HG02870 (cell line): ENCODE data around the gene PNMA6F.
"Not testable (repeated sequence)": the region's sequence is repeated elsewhere in the genome, so short reads cannot be mapped to it uniquely, and the experiment has no call there.

Source experiments
- ATAC-seq: cut with Tn5 transposase; IDR thresholded peaks from one replicate; pipeline ENCODE4 v1.9.1; 2021; ENCODE audit warnings: mild to moderate bottlenecking, moderate library complexity; ENCODE audit not compliant: unreplicated experiment

Gene PNMA6F

GRCh38 chrX:153304988-153305736, 16.4 kb downstream of the PNMA6F start:
- no peak for ATAC-seq

GRCh38 chrX:153303276-153304262, 18.0 kb downstream of the PNMA6F start:
- ATAC-seq: no peak

- ATAC-seq: no peak
Observed at GRCh38 chrX:153302796-153303195, 18.8 kb downstream of the PNMA6F start.

- ATAC-seq: no peak
Observed at GRCh38 chrX:153301746-153302145, 19.8 kb downstream of the PNMA6F start.

- no peak for ATAC-seq
Observed at GRCh38 chrX:153299855-153300254, 21.7 kb downstream of the PNMA6F start.

- ATAC-seq: no peak
Observed at GRCh38 chrX:153297376-153297775, 24.2 kb downstream of the PNMA6F start.

GRCh38 chrX:153293485-153294071, 28.0 kb downstream of the PNMA6F start:
- ATAC-seq: not testable (repeated sequence)

GRCh38 chrX:153288807-153289206, 32.8 kb downstream of the PNMA6F start:
- ATAC-seq: not testable (repeated sequence)

- ATAC-seq: not testable (repeated sequence)
Observed at GRCh38 chrX:153285678-153286077, 35.9 kb downstream of the PNMA6F start.

GRCh38 chrX:153283982-153284381, 37.6 kb downstream of the PNMA6F start:
- ATAC-seq: not testable (repeated sequence)

- ATAC-seq: not testable (repeated sequence)
Observed at GRCh38 chrX:153281784-153282183, 39.8 kb downstream of the PNMA6F start.

- ATAC-seq: not testable (repeated sequence)
Observed at GRCh38 chrX:153279304-153279703, 42.3 kb downstream of the PNMA6F start.

GRCh38 chrX:153276049-153276448, 45.5 kb downstream of the PNMA6F start:
- not testable (repeated sequence) for ATAC-seq

GRCh38 chrX:153275418-153275817, 46.1 kb downstream of the PNMA6F start:
- not testable (repeated sequence) for ATAC-seq

GRCh38 chrX:153272584-153272983, 49.0 kb downstream of the PNMA6F start:
- not testable (repeated sequence) for ATAC-seq

- ATAC-seq: not testable (repeated sequence)
Observed at GRCh38 chrX:153272070-153272469, 49.5 kb downstream of the PNMA6F start.
